Stomach smooth muscle (tissue), 2 donors: ENCODE results near the gene NFATC4.

Experiments used
- H3K27ac ChIP-seq: one replicate; pipeline ENCODE4 v1.7.0; 2013; ENCODE audit warnings: mild to moderate bottlenecking, low read length, inconsistent platforms
- H3K27me3 ChIP-seq, 2 donors: one replicate each; pipeline ENCODE4 v1.7.0; 2013; ENCODE audit warnings: low read length in 2 of 2; ENCODE audit not compliant: insufficient read depth in 2 of 2, control insufficient read depth in 1 of 2
- H3K36me3 ChIP-seq, 2 donors: one replicate each; pipeline ENCODE4 v1.7.0; 2013; ENCODE audit warnings: low read length in 2 of 2; ENCODE audit not compliant: control insufficient read depth in 2 of 2, insufficient read depth in 2 of 2
- H3K4me1 ChIP-seq: one replicate; pipeline ENCODE4 v1.7.0; 2013; ENCODE audit warnings: low read length; ENCODE audit not compliant: control insufficient read depth, insufficient read depth
- H3K4me3 ChIP-seq, 2 donors: one replicate each; pipeline ENCODE4 v1.7.0; 2013; ENCODE audit warnings: low read length in 2 of 2
- H3K9ac ChIP-seq, 2 donors: one replicate each; pipeline ENCODE4 v1.7.0; 2013; ENCODE audit warnings: low read length in 2 of 2, mild to moderate bottlenecking in 1 of 2
- H3K9me3 ChIP-seq, 2 donors: one replicate each; pipeline ENCODE4 v1.7.0; 2013; ENCODE audit warnings: low read length in 2 of 2; ENCODE audit not compliant: control insufficient read depth in 2 of 2
- donor health status: healthy.
- donor health status: Pancreatic carcinoma.

The NFATC4 gene

DNA sequence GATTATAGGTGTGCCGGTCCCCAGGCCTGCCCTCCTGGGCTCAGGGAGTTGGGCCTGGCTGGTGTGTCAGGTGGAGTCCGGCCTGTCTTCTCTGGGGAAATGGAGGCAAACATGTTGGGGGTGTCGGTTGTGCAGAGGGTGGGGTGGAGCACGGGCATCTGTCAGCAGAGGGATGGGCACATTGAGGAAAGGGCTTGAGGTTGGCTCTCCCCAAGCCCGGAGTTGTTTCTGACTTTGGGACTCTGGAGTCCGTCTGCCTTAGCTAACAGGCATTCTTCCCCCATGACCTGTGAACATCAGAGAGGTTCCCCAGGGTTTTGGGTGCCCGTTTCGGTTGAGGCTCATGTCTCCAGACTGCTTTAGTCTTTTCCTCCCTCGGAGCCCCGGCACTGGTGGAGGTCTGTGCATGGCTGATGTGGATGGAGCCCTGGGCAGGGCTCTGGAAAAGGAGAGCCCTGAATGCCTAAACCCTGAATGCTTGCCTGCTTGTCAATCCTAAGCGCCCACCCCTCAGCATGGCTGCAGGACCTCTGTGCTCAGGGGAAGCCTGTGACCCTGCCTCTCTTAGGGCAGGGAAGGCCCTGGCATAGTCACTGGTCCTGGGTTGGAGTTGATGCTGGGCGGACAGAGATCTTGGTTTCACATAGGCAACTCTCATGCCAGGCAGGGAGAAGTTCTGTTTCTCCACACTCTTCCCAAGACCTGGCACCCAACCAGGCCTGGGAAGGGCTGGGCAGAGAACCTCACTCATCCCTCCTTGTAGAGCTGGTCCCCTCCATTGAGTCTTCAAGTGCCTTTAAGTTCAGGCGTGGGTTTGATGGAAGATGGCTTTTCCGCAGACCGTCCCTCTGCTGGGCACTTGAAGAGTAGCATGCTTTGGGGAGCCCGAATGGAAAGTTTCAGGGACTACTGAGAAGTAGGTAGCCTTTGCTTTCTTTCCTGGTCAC lies 43.7 kb downstream of the NFATC4 start:
- Histone ChIP-seq H3K4me3 (no peak overlapping the region), H3K9me3 (no peaks in the 10 kb centered on the region), H3K36me3 (peaks cover 3 to 43% of the 10 kb centered on the region in 2 donors), H3K27ac (no peak overlapping the region), H3K9ac (no peak overlapping the region), H3K4me1 (no peaks in the 10 kb centered on the region), H3K27me3 (no peaks in the 10 kb centered on the region)

- peaks cover 3% of the 10 kb centered on the region for H3K4me1 ChIP-seq
- peaks cover 3 to 31% of the 10 kb centered on the region in 2 donors for H3K36me3 ChIP-seq
- no peak overlapping the region for H3K9ac ChIP-seq
- no peaks in the 10 kb centered on the region for H3K9me3 ChIP-seq
- no peak overlapping the region for H3K4me3 ChIP-seq
- H3K27ac ChIP-seq: no peak overlapping the region
- H3K27me3 ChIP-seq: no peaks in the 10 kb centered on the region
These were observed 46.1 kb downstream of the NFATC4 start for GRCh38 chr14:24414077-24414476.

DNA sequence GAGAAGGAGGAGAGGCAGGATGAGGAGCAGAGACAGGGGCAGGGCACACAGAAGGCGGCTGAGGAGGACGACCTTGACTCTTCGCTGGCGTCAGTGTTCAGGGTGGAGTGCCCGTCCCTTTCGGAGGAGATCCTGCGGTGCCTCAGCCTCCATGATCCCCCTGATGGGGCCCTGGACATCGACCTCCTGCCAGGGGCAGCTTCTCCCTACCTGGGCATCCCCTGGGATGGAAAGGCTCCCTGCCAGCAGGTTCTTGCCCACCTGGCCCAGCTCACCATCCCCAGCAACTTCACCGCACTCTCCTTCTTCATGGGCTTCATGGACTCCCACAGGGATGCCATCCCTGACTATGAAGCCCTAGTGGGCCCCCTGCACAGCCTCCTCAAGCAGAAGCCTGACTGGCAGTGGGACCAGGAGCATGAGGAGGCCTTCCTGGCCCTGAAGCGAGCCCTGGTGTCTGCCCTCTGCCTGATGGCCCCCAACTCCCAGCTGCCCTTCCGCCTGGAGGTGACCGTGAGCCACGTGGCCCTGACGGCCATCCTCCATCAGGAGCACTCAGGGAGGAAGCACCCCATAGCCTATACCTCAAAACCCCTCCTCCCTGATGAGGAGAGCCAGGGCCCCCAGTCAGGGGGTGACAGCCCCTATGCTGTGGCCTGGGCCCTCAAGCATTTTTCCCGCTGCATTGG lies 46.9 kb downstream of the NFATC4 start:
- H3K9ac ChIP-seq: no peak overlapping the region
- H3K36me3 ChIP-seq: peaks cover 0 to 31% of the 10 kb centered on the region in 2 donors
- H3K27ac ChIP-seq: no peak overlapping the region
- H3K27me3 ChIP-seq: no peaks in the 10 kb centered on the region
- no peaks in the 10 kb centered on the region for H3K9me3 ChIP-seq
- no peak overlapping the region for H3K4me3 ChIP-seq
- peaks cover 3% of the 10 kb centered on the region for H3K4me1 ChIP-seq

- Histone ChIP-seq H3K9me3 (no peaks in the 10 kb centered on the region), H3K36me3 (peaks cover 0 to 27% of the 10 kb centered on the region in 2 donors), H3K27me3 (peaks cover 3% of the 10 kb centered on the region in 2 donors), H3K27ac (no peak overlapping the region), H3K4me3 (no peak overlapping the region), H3K4me1 (peaks cover 3% of the 10 kb centered on the region), H3K9ac (no peak overlapping the region)
These were observed 47.7 kb downstream of the NFATC4 start for GRCh38 chr14:24415421-24416253.

DNA sequence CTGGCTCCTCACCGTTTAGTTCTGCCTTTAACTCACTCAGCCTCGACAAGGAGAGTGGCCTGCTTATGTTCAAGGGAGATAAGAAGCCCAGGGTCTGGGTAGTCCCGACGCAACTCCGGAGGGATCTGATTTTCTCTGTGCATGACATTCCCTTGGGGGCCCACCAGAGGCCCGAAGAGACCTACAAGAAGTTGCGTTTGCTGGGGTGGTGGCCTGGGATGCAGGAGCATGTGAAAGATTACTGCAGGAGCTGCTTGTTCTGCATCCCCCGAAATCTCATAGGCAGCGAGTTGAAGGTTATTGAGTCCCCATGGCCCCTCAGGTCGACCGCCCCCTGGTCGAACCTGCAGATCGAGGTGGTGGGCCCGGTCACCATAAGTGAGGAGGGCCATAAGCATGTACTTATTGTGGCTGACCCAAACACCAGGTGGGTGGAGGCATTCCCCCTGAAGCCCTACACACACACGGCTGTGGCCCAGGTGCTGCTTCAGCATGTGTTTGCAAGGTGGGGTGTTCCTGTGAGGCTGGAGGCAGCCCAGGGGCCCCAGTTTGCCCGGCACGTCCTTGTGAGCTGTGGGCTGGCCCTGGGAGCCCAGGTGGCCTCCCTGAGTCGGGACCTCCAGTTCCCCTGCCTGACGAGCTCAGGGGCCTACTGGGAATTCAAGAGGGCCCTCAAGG lies 48.4 kb downstream of the NFATC4 start:
- peaks cover 3 to 7% of the 10 kb centered on the region in 2 donors for H3K27me3 ChIP-seq
- H3K9ac ChIP-seq: no peak overlapping the region
- peaks cover 0 to 21% of the 10 kb centered on the region in 2 donors for H3K36me3 ChIP-seq
- peaks cover 3% of the 10 kb centered on the region for H3K4me1 ChIP-seq
- H3K9me3 ChIP-seq: no peaks in the 10 kb centered on the region
- no peak overlapping the region for H3K4me3 ChIP-seq
- no peak overlapping the region for H3K27ac ChIP-seq

GRCh38 chr14:24416932-24417619 lies 49.1 kb downstream of the NFATC4 start:
- Histone ChIP-seq H3K36me3 (peaks cover 0 to 21% of the 10 kb centered on the region in 2 donors), H3K4me1 (peaks cover 3% of the 10 kb centered on the region), H3K4me3 (no peak overlapping the region), H3K9ac (no peak overlapping the region), H3K27ac (no peak overlapping the region), H3K9me3 (no peaks in the 10 kb centered on the region), H3K27me3 (peaks cover 3 to 7% of the 10 kb centered on the region in 2 donors)

GRCh38 chr14:24417832-24418491 lies 50.0 kb downstream of the NFATC4 start:
- no peak overlapping the region for H3K27ac ChIP-seq
- H3K27me3 ChIP-seq: peaks cover 7 to 12% of the 10 kb centered on the region in 2 donors
- H3K9me3 ChIP-seq: no peaks in the 10 kb centered on the region
- peaks cover 3% of the 10 kb centered on the region for H3K4me1 ChIP-seq
- no peak overlapping the region for H3K9ac ChIP-seq
- peaks cover 0 to 18% of the 10 kb centered on the region in 2 donors for H3K36me3 ChIP-seq
- H3K4me3 ChIP-seq: no peak overlapping the region

- no peak overlapping the region for H3K4me3 ChIP-seq
- H3K9ac ChIP-seq: no peak overlapping the region
- no peaks in the 10 kb centered on the region for H3K9me3 ChIP-seq
- H3K36me3 ChIP-seq: peaks cover 0 to 15% of the 10 kb centered on the region in 2 donors
- H3K4me1 ChIP-seq: peaks cover 3% of the 10 kb centered on the region
- H3K27ac ChIP-seq: no peak overlapping the region
- H3K27me3 ChIP-seq: peaks cover 7 to 12% of the 10 kb centered on the region in 2 donors
These were observed 50.5 kb downstream of the NFATC4 start for GRCh38 chr14:24418492-24418873.

GRCh38 chr14:24422261-24422660 lies 54.3 kb downstream of the NFATC4 start:
- Histone ChIP-seq H3K4me3 (no peak overlapping the region), H3K9ac (peak overlapping the region in 1 of 2 donors; percentile 21), H3K4me1 (peaks cover 5% of the 10 kb centered on the region), H3K27me3 (peaks cover 7 to 12% of the 10 kb centered on the region in 2 donors), H3K36me3 (no peaks in the 10 kb centered on the region), H3K9me3 (no peaks in the 10 kb centered on the region), H3K27ac (no peak overlapping the region)
